Panc1 (cell line): ENCODE data around the gene PTX4.

Experiments used
- POLR2AphosphoS5 ChIP-seq: IDR thresholded peaks from 2 replicates; pipeline ENCODE4 v1.6.1; 2012; ENCODE audit warnings: mild to moderate bottlenecking, low read depth, low read length, moderate library complexity
- SIN3A ChIP-seq: IDR thresholded peaks from 2 replicates; pipeline ENCODE4 v1.6.1; 2012; ENCODE audit warnings: low read depth, mild to moderate bottlenecking, low read length, moderate library complexity, borderline replicate concordance; ENCODE audit not compliant: insufficient read depth

- TF ChIP-seq SIN3A (peak; percentile 61; the same call in 1 of the 2 replicates), POLR2AphosphoS5 (no peak; the same call in 1 of the 2 replicates)
These were observed 4.4 kb upstream of the PTX4 start, which contains the start of gene TELO2 for GRCh38 chr16:1492923-1493745.
